ENCODE results near the gene ZNF526.
A peak's percentile ranks its signal among the peaks of the same experiment; 100 is the strongest.

Gene ZNF526

GRCh38 chr19:42251572-42252358 is 31.7 kb downstream of the ZNF526 start:
- no peak for DNase-seq
- H3K4me3 ChIP-seq (ENCODE audit: low read depth, low read length), result peak overlapping the region; percentile 93
- peaks cover 26% of the 10 kb centered on the region for H3K36me3 ChIP-seq
- TF ChIP-seq CTCF (IDR thresholded peaks at IDR 0.05; ENCODE audit: low read depth, low read length), result no peak
- H3K27me3 ChIP-seq, result no peaks in the 10 kb centered on the region
- no peaks in the 10 kb centered on the region for H3K9me3 ChIP-seq
- H3K4me1 ChIP-seq, result peaks cover 8% of the 10 kb centered on the region

GRCh38 chr19:42252365-42253244 is 32.5 kb downstream of the ZNF526 start:
- Histone ChIP-seq H3K4me1 (peaks cover 8% of the 10 kb centered on the region), H3K36me3 (peaks cover 26% of the 10 kb centered on the region), H3K9me3 (no peaks in the 10 kb centered on the region), H3K27me3 (no peaks in the 10 kb centered on the region), H3K4me3 (ENCODE audit: low read depth, low read length) (peak overlapping the region; percentile 93)
- TF ChIP-seq CTCF (IDR thresholded peaks at IDR 0.05; ENCODE audit: low read depth, low read length), result no peak
- no peak for DNase-seq

GRCh38 chr19:42253245-42254088 is 33.4 kb downstream of the ZNF526 start:
- peaks cover 26% of the 10 kb centered on the region for H3K36me3 ChIP-seq
- peak overlapping the region; percentile 93 for H3K4me3 ChIP-seq (ENCODE audit: low read depth, low read length)
- TF ChIP-seq CTCF (IDR thresholded peaks at IDR 0.05; ENCODE audit: low read depth, low read length), result no peak
- H3K27me3 ChIP-seq, result no peaks in the 10 kb centered on the region
- peak; percentile 66 for DNase-seq
- no peaks in the 10 kb centered on the region for H3K9me3 ChIP-seq
- H3K4me1 ChIP-seq, result peaks cover 8% of the 10 kb centered on the region

- DNase-seq, result peak; percentile 72
- Histone ChIP-seq H3K9me3 (no peaks in the 10 kb centered on the region), H3K4me3 (ENCODE audit: low read depth, low read length) (peak overlapping the region; percentile 93), H3K36me3 (peaks cover 18% of the 10 kb centered on the region), H3K27me3 (no peaks in the 10 kb centered on the region), H3K4me1 (peaks cover 8% of the 10 kb centered on the region)
- no peak for TF ChIP-seq CTCF (IDR thresholded peaks at IDR 0.05; ENCODE audit: low read depth, low read length)
Observed at GRCh38 chr19:42254089-42254849, 34.2 kb downstream of the ZNF526 start.

- TF ChIP-seq CTCF (IDR thresholded peaks at IDR 0.05; ENCODE audit: low read depth, low read length), result no peak
Observed at GRCh38 chr19:42254850-42255765, 35.0 kb downstream of the ZNF526 start, which contains the start of gene ERF. Gene ERF (minus strand): TSS chr19:42255128. CDS start chr19:42254999, 129 bp downstream.

More at GRCh38 chr19:42254850-42255765, 35.0 kb downstream of the ZNF526 start, which contains the start of gene ERF:
- DNase-seq, result peak; percentile 96
- Histone ChIP-seq H3K9me3 (no peaks in the 10 kb centered on the region), H3K36me3 (peaks cover 9% of the 10 kb centered on the region), H3K4me1 (peaks cover 8% of the 10 kb centered on the region), H3K27me3 (no peaks in the 10 kb centered on the region), H3K4me3 (ENCODE audit: low read depth, low read length) (peak within 1 kb of the TSS; percentile 93)
